ENCODE results near the gene LAPTM5.
"Not testable (repeated sequence)": the region's sequence is repeated elsewhere in the genome, so short reads cannot be mapped to it uniquely, and the experiment has no call there.

Gene LAPTM5

DNA sequence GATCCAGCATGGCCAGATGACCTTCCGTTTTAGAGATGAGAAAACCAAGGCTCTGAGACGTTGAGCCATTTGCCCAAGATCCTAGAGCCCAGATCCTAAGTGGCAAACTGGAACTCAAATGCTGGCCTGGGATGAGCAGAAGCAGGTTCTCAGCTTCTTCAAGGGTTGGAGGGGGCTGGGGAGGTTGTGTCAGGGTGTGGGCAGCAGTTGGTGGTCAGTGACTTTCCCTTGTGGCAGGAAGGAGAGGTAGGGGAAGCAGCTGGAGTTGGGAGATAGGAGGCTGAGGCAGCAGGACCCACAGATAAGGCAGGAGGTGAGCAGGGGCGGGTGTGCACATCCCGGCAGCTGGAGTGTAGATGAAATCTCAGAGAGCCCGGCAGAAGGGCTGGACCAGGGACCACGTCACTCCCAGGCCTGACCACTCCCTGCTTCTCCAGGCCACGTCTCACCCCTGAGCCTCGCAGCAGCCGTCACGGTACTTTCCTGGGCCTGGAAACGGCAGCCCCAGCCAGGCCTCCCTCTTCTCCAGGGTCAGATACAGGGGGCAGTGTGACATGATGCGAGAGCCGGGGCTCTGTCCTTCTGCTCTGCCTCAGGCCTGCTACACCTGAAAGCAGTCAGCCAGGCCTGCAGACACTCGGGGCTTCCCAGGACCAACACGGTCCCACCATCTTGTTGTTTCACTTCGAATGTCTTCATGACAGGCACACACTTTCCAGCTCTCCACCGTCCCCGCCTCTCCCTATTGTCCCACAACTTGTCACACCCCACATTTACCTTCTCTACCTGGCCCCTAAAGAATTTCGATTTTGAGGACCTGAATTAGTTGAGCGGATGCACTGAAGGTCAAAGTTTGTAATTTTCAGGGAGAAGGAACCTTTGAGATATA, 11.5 kb upstream of the LAPTM5 start:
- peak; percentile 99 for DNase-seq

GRCh38 chr1:30768159-30768829, 10.7 kb upstream of the LAPTM5 start:
- peak; percentile 52 for DNase-seq

- not testable (repeated sequence) for DNase-seq
Observed at GRCh38 chr1:30766948-30767347, 9.4 kb upstream of the LAPTM5 start.

- DNase-seq, result peak; percentile 30
Observed at GRCh38 chr1:30765556-30766434, 8.2 kb upstream of the LAPTM5 start.

DNA sequence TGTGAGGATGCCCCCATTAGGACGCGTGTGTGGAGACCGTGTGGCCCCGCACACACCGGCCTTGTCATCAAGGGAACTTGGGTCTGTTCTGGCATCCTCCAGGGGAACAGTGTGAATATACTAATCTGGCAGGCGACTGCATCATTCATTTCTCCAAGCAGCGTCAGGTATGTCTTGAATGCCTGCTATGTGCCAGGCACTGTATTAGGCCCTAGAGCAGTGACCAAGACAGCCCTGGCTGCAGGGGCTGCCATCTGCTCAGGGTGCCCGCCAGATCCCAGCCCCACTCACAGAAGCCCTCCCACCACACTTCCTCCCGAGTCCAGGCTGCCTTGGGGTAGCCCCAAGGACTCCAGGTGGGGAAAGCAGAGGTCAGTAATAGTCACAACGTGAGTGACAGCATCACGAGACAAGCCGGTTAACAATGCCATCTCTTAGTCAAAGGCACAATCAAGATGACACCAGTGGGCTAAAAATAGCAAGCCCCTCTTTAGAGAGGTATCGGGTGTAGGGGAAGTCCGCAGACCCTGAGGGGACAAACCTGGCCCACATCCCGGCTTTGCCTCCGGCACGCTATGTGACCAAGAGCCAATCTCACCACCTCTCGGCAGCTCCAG, 7.5 kb upstream of the LAPTM5 start:
- DNase-seq, result no peak

- no peak for DNase-seq
Observed at GRCh38 chr1:30764396-30764795, 6.8 kb upstream of the LAPTM5 start.

GRCh38 chr1:30763651-30764248, 6.2 kb upstream of the LAPTM5 start:
- no peak for DNase-seq

DNA sequence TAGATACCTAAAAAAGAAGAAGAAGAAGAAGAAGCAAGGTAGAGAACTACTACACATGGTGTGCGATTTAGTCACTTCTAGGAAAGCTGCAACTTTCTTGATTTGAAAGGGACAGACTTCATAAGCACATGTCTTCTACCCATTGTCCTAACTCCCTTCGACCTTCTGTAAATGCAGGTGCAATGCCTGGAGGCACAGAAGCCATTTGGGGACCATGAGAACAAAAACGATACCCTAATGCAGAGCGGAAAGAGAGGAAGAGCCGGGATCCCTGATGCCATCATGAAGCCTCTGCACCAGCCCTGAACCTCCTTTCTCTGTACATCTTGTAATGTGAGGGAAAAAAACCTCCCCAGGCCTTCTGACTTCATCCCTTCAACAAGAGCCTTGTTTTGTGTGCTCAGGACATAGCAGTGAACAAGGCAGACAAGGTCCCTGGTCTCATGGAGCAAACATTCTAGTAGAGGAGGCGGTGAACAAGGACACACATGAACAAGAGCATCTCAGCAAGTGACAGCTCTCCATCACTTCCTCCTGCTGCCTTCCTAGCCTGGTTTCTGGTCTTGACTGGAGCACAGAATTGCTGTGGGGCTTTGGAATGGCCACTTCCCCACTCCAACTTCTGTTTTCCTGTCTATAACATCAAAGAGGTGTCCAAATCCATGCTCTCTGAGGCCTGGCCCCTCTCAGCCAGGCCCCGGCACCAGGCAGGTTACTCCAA, 5.5 kb upstream of the LAPTM5 start:
- DNase-seq, result no peak

DNA sequence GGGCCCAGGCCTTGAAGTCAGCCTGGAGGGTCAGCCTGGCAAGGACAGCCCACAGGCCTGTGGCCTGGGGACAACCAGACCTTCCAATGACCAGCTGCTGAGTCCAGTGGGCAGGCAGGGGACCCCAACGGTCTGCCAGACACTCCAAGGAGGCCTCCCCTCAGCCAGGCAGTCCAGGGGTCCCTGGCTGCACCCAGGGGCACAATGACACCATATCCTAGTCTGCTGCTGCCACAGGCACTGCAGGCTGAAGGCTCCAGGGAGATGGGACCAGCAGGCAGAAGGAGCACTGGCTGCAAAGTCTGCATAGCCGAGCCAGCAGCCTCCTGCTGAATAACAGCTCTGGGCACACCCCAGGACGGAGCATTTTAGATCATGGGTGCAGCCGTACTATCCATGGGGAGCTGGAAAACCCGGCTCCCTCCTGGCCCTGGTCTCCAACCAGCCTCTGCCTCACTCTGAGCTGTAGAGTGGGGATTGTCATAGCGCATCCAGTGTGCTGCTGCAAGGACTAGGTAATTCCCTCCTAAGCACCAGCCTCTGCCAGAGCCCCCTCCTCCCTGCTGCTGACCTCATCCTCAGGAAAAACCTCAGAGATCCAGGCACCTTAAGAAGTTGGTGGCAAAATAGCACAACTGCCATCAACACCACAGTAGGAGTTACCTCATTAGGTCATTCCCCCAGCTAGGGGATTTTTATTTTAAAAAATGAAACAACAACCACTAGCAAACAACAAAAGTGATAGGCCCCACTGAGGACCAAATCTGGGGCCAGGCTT, 4.8 kb upstream of the LAPTM5 start:
- no peak for DNase-seq

DNA sequence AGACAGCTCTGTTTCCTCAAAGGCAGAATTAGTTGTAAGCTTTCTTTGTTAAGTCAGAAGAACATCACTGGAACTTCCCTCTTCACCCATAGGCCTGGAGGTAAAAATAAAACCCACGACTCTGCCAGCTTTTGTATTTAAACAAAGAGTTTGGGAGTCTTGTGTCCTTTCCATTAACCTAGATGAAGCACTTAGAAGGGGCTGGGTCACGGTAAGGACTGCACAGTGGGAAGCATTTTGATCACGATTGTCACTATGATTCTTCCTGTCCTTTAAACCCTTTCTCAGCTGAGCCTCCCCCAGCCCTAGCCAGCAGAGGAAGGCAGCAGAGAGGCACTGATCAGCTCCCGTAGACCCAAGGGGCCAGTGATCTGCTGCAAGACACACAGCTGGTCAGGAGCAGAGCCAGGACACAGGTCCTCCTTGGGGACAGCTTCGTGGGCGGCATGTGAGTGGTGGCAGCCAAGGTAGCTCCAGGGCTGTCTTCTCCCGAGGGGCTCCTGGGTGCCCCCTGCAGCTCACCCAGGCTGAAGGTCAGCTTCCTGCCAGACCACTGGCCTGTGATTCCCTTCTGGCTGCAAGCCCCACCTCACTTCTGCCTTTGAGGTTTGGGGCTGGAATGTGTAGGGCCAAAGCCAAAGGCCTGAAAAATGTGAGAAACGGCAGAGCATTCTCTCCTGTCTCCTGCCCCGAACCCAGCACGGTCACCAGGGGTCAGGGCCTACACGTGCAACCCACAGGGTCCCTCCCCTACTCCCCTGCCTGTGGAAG, 4.0 kb upstream of the LAPTM5 start:
- DNase-seq, result peak; percentile 78

DNA sequence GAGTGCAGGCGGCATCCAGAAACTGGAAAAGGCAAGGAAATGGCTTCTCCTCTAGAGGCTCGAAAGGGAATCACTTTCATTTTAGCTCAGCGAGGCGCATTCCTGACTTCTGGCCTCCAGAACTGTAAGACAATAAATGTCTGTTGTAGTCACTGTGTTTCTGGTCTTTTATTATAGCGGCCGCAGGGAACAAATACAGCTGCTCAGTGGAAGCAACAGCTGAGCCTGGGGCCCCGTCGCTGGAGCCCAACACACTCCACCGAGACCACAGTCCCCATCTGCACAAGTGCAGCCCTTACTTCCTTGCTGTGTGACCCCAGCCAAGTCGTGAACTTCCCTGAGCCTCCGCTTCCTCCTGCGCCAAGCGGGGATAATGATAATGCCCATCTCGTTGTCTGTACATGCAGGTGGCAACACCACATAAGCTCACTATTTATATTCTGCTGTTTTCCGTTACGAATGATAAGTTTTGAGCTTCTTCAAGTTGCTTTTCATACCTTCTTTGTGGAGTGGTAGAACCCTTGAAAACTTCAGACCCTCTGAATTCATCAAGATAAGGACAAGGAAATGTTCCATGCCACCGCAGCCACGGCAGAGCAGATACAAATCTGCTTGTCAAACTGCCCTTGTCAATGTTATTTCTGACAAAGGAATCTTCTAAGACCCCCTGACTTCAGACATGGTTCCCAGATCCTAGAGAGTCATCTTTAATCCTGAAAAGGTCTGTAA, 3.2 kb upstream of the LAPTM5 start:
- no peak for DNase-seq

DNA sequence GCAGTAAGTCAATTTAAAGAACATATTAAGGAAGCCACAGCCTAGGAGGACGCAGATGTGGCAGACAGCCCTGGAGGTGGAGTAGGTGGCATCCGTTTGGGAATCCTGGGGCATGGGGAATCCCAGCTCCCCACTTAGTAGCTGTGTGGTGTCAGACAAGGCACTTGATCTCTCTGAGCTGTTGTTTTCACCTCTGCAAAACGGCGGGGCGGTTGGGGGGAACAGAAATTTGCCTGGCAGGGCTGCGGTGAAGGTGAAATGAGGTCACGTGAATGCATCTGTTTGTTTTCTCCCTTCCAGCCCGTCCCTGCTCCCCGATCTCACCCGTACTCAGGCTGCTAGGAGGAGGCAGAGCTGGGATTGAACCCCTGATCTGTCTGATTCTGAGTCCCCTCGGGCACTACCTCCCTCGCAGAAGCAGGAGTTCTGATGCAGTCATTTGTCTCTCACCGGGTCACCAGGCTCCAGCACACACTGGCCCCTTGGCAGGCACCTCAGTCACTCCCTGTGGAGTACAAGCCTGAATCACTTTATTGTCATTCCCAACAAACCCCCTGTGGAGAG, 2.2 kb upstream of the LAPTM5 start:
- no peak for DNase-seq

DNA sequence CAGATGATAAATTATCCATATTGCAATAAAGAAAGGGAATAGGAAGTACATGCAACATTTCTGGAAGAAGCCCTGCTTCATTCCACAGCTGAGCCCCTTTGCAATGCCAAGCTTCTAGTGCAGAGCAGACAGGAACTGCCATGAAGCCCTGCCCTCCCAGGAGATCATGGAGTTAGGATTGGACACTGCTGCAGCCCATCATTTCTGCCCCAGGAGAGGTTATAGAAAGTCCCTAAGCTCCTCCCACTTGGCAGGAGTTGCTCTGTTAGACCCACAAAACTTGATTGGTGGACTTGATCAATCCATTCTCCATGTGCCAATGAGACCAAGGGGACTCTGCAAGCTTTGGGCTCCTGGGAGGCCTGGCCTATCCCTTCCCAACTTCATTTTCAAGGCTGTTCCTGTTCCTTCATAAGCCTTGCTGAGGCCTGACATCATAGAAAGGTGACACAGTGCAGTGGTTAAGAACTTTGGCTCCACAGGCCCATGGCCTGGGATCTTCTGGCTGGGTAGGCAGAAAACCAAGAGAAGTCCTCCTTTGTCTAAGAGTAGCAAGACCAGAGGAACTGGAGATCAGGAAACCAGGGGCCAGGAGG, 1.3 kb upstream of the LAPTM5 start:
- DNase-seq, result peak; percentile 88

GRCh38 chr1:30758121-30758688, 631 bp upstream of the LAPTM5 start:
- no peak for DNase-seq

GRCh38 chr1:30756545-30757351, 826 bp downstream of the LAPTM5 start:
- peak; percentile 94 for DNase-seq

DNA sequence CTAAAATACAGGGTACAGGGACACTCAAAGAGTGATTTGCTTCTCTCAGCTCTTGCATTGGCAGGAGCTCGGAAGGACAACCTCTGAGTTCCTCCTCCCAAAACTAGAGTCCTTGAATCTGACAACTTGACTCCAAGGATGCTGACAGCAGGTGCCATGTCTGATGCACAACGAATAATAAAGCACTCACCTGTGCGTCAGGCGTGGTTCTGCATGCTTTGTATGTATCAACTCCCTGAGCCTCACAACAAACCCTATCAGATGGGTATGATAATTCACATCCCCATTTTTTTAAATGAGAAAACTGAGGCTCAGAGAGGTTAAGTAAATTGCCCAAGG, 1.4 kb downstream of the LAPTM5 start:
- no peak for DNase-seq

- no peak for DNase-seq
Observed at GRCh38 chr1:30755746-30756145, 1.8 kb downstream of the LAPTM5 start.

Data from OCI-M1 (cell line).